ENCODE data around the gene SLC7A5. TPM values are rescaled to one million over a fixed set of nuclear protein-coding genes. Genes with fewer than 3 reads are reported as not detected.

SLC7A5 gene
- polyA plus RNA-seq, 2 of the 4 experiments (the other 2 are of a cell fraction): 265 to 972 TPM

DNA sequence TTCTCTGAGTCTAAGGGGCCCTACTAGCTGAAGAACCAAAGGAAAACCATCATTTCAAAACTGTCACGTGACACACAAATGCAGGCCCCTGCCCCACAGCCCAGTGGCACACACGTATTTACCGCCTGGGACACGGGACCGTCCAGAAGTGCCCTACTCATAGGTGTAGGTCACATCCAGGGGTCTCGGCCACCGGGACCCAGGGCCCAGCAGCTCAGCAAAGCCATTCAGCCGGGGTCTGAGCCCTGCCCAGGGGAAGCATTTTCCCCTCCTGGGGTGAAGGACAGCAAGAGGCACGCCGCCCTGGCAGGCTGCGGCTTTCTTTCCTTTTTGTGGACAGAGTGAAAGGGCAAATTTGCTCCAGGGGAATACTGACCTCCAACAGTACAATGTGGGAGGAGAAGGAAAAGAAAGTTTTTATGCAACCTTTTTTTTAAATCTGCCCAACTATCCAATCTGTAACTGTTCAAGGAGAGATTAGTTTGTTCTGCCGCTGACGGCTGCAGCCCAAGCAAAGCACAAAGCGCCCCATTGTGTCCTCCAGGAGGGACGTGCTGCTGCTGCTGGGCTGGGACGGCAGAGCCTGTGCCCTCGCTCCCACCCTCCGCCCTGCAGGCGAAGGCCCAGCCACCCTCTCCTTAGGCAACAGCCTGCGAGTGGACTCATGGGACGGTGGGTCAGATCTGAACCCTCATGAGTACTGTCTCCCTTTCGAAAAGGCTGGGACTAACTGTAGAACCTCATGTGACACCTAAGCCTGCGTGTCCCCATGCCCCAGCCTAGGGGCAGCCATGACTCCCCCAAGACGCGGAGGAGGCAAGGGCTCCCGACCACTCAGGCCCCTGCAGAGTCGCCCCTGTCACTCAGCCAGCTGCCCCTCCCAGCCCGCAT lies 21.3 kb downstream of the SLC7A5 start:
- DNase-seq (ENCODE audit: low read depth in 1 of 2, low spot score in 1 of 2) (no peak), ATAC-seq (no peak)
- CTCF ChIA-PET: interaction anchor here (0.6 to 15.2 kb wide), 14 partner anchors 8 to 81 kb away, joined by 3 to 246 read pairs (median 16); partner anchors contain the start of gene SLC7A5
- no peak for TF ChIP-seq HES2 (IDR thresholded peaks at IDR 0.05)
- TF ChIP-seq MYC (IDR thresholded peaks at IDR 0.05; ENCODE audit: borderline replicate concordance, low read length): no peak
- TF ChIP-seq KDM1A (IDR thresholded peaks at IDR 0.05; ENCODE audit: low read depth): no peak
- TF ChIP-seq TFCP2L1 (CRISPR knock-in tag; IDR thresholded peaks at IDR 0.05): 0 out of 2 replicates have a peak, but pooled peaks have one; percentile 24
- TF ChIP-seq NR3C1 (IDR thresholded peaks at IDR 0.05): no peak
- no peak for TF ChIP-seq NPAS2 (CRISPR knock-in tag; IDR thresholded peaks at IDR 0.05; ENCODE audit: borderline replicate concordance)
- no peak for TF ChIP-seq ZNF302 (CRISPR knock-in tag; IDR thresholded peaks at IDR 0.05)
- no peak for TF ChIP-seq RCOR1 (IDR thresholded peaks at IDR 0.05; ENCODE audit: low read depth, low read length)
- TF ChIP-seq E2F6 (IDR thresholded peaks at IDR 0.05; ENCODE audit: borderline replicate concordance, low read depth): no peak
- TF ChIP-seq PHF8 (IDR thresholded peaks at IDR 0.05; ENCODE audit: borderline replicate concordance, low read depth): no peak
- TF ChIP-seq, protein P1, sequence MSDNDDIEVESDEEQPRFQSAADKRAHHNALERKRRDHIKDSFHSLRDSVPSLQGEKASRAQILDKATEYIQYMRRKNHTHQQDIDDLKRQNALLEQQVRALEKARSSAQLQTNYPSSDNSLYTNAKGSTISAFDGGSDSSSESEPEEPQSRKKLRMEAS (IDR thresholded peaks at IDR 0.05): peak; percentile 21
- no peak for TF ChIP-seq FOSL2 (IDR thresholded peaks at IDR 0.05)
- TF ChIP-seq FOSL2 (CRISPR knock-in tag; IDR thresholded peaks at IDR 0.05): no peak
- no peak for TF ChIP-seq ZSCAN20 (CRISPR knock-in tag; IDR thresholded peaks at IDR 0.05)
- peak; percentile 21; the same call in 1 of the 2 replicates for TF ChIP-seq ATOH8 (CRISPR knock-in tag; IDR thresholded peaks at IDR 0.05; ENCODE audit: low read depth)
- TF ChIP-seq JUNB (IDR thresholded peaks at IDR 0.05): no peak
- no peak for TF ChIP-seq ESRRA (IDR thresholded peaks at IDR 0.05; ENCODE audit: borderline replicate concordance, low read length)
- TF ChIP-seq TP53 (CRISPR knock-in tag; IDR thresholded peaks at IDR 0.05): peak; percentile 32; the same call in 1 of the 2 replicates
- TF ChIP-seq CHD2 (IDR thresholded peaks at IDR 0.05; ENCODE audit: low read length, partially characterized antibody): no peak
- TF ChIP-seq ZFP36 (IDR thresholded peaks at IDR 0.05; ENCODE audit: borderline replicate concordance, partially characterized antibody): no peak
- peak; percentile 17; the same call in 1 of the 2 replicates for TF ChIP-seq HOXB13 (CRISPR knock-in tag; IDR thresholded peaks at IDR 0.05; ENCODE audit: low read depth)
- peak; percentile 28 to 29; a peak in 3 of 5 replicates for TF ChIP-seq JUN (IDR thresholded peaks at IDR 0.05)
- TF ChIP-seq, protein P2, sequence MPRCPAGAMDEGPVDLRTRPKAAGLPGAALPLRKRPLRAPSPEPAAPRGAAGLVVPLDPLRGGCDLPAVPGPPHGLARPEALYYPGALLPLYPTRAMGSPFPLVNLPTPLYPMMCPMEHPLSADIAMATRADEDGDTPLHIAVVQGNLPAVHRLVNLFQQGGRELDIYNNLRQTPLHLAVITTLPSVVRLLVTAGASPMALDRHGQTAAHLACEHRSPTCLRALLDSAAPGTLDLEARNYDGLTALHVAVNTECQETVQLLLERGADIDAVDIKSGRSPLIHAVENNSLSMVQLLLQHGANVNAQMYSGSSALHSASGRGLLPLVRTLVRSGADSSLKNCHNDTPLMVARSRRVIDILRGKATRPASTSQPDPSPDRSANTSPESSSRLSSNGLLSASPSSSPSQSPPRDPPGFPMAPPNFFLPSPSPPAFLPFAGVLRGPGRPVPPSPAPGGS (IDR thresholded peaks at IDR 0.05): no peak
- no peak for TF ChIP-seq CBX8 (IDR thresholded peaks at IDR 0.05)
- TF ChIP-seq FOSB (CRISPR knock-in tag; IDR thresholded peaks at IDR 0.05): peak; percentile 69
- TF ChIP-seq HDAC2 (IDR thresholded peaks at IDR 0.05): no peak
- no peak for TF ChIP-seq CBX2 (IDR thresholded peaks at IDR 0.05; ENCODE audit: borderline replicate concordance, low read depth)
- TF ChIP-seq EHMT2 (IDR thresholded peaks at IDR 0.05; ENCODE audit: low read depth): no peak
- TF ChIP-seq POLR2AphosphoS2 (conservative IDR thresholded peaks at IDR 0.05; ENCODE audit: low read length): peak; percentile 80
- no peak; the same call in 1 of the 2 replicates for TF ChIP-seq RARB (CRISPR knock-in tag; IDR thresholded peaks at IDR 0.05)
- TF ChIP-seq ZC3H11A (IDR thresholded peaks at IDR 0.05): no peak
- no peak for TF ChIP-seq MAZ (IDR thresholded peaks at IDR 0.05; ENCODE audit: borderline replicate concordance, low read depth, low read length)
- TF ChIP-seq CTCF (IDR thresholded peaks at IDR 0.05): no peak
- TF ChIP-seq HOXA7 (CRISPR knock-in tag; IDR thresholded peaks at IDR 0.05): peak; percentile 84
- no peak for TF ChIP-seq POLR2A (IDR thresholded peaks at IDR 0.05; ENCODE audit: low read length)
- TF ChIP-seq SREBF2 (IDR thresholded peaks at IDR 0.05): no peak
- no peak for TF ChIP-seq NFE2L2 (conservative IDR thresholded peaks at IDR 0.05; ENCODE audit: low read length)

More for the DNA sequence above, 21.3 kb downstream of the SLC7A5 start:
- WGBS (ENCODE audit: missing lambda C conversion rate): 58% methylated on average over 22 of the region's 28 CpGs
- Histone ChIP-seq H3K27ac (peak overlapping the region; percentile 97 to 99), H3K4me2 (peak overlapping the region; percentile 79), H3K4me1 (peaks cover 100% of the 10 kb centered on the region), H3K9me3 (no peaks in the 10 kb centered on the region), H3K4me3 (0 out of 3 replicates have a peak overlapping the region, but pooled peaks have one; percentile 8)
- POLR2A ChIA-PET: interaction anchor here (0.9 to 1.6 kb wide), 3 partner anchors 18 to 58 kb away, joined by 4 read pairs; partner anchors contain the start of gene SLC7A5
- no peak for FAIRE-seq

Measured in A549 (cell line).